Suprapubic skin (tissue), 4 donors: Measurements from ENCODE around the gene MLPH.

Experiments
- EP300 ChIP-seq: sonication (generic); formaldehyde crosslinking; IDR thresholded peaks from one replicate; pipeline ENCODE4 v1.6.1; 2017; ENCODE audit warnings: antibody characterized with exemption
- POLR2A ChIP-seq, 2 donors: fragments of 450-650 bp; IDR thresholded peaks; one replicate each; pipeline ENCODE4 v1.6.1; 2017; ENCODE audit warnings: antibody characterized with exemption in 2 of 2, mild to moderate bottlenecking in 2 of 2, moderate library complexity in 2 of 2
- POLR2AphosphoS5 ChIP-seq, 3 donors: sonication (generic); formaldehyde crosslinking; IDR thresholded peaks; one replicate each; pipeline ENCODE4 v1.6.1; 2017; ENCODE audit warnings: antibody characterized with exemption in 3 of 3
- TF ChIP-seq, protein P1 (sequence below), 2 donors: fragments of 200-600 bp in 1 of 2; fragments of 450-650 bp in 1 of 2; sonication (generic) in 1 of 2; IDR thresholded peaks; one replicate each; pipeline ENCODE4 v1.5.1; 2016 to 2019; ENCODE audit warnings: antibody characterized with exemption in 2 of 2, mild to moderate bottlenecking in 1 of 2, moderate library complexity in 1 of 2

DNA sequence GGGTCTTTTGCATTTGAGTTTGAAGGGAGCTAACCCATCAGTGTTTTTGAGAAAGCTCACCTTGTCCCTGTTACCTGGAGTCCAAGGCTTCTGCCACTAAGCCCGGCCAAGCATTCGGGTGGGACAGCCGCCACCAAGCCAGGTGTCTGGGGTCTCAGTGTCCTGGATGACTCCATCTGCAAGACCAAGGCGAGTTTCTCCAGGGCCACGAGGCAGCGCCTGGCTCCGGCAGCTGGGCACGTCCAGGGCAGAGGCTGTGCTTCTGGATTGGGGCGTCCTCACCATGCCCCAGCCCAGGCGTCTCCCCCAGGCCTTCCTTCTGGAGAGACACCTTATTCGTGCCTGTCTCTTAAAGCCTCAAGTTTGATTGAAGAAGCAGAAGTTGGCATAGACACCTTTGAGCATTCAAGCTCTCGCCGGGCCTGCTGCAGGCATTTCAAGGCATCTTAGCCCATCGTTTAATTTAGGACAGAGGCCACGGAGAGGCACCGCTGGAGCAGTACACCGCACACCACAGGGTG lies 24.9 kb downstream of the MLPH start:
- TF ChIP-seq, protein P1, sequence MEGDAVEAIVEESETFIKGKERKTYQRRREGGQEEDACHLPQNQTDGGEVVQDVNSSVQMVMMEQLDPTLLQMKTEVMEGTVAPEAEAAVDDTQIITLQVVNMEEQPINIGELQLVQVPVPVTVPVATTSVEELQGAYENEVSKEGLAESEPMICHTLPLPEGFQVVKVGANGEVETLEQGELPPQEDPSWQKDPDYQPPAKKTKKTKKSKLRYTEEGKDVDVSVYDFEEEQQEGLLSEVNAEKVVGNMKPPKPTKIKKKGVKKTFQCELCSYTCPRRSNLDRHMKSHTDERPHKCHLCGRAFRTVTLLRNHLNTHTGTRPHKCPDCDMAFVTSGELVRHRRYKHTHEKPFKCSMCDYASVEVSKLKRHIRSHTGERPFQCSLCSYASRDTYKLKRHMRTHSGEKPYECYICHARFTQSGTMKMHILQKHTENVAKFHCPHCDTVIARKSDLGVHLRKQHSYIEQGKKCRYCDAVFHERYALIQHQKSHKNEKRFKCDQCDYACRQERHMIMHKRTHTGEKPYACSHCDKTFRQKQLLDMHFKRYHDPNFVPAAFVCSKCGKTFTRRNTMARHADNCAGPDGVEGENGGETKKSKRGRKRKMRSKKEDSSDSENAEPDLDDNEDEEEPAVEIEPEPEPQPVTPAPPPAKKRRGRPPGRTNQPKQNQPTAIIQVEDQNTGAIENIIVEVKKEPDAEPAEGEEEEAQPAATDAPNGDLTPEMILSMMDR (IDR thresholded peaks at IDR 0.05), result no peak
- no peak for TF ChIP-seq POLR2A (IDR thresholded peaks at IDR 0.05)
- no peak for TF ChIP-seq POLR2AphosphoS5 (IDR thresholded peaks at IDR 0.05)
- no peak for TF ChIP-seq EP300
